ENCODE data around the gene AP1M1. TPM values are rescaled to one million over a fixed set of nuclear protein-coding genes. Genes with fewer than 3 reads are reported as not detected.
A peak's percentile ranks its signal among the peaks of the same experiment; 100 is the strongest.

The AP1M1 gene
- total and polyA plus RNA-seq, 4 donors: 47.0 to 105 (median 81.9) TPM

GRCh38 chr19:16197188-16197621, 506 bp upstream of the AP1M1 start:
- no peaks in the 10 kb centered on the region for H3K9me3 ChIP-seq (ENCODE audit: control insufficient read depth, insufficient read depth, low read length)
- H3K4me3 ChIP-seq (ENCODE audit: low read depth, low read length): peak overlapping the region; percentile 78
- H3K27ac ChIP-seq (ENCODE audit: low read depth, low read length): peak overlapping the region; percentile 71
- peaks cover 23% of the 10 kb centered on the region for H3K4me1 ChIP-seq (ENCODE audit: control insufficient read depth, insufficient read depth, low read length)
- H3K36me3 ChIP-seq (ENCODE audit: control insufficient read depth, insufficient read depth, low read length): peaks cover 49% of the 10 kb centered on the region
- peak in 1 of 6 donors; percentile 20 for DNase-seq (ENCODE audit: low read depth in 4 of 6, low spot score in 6 of 6)
- no peaks in the 10 kb centered on the region for H3K27me3 ChIP-seq (ENCODE audit: control insufficient read depth, insufficient read depth, low read length)
- WGBS (ENCODE audit: insufficient coverage): 43% methylated on average over 1 of the region's 2 CpGs

- no peak for DNase-seq (ENCODE audit: low read depth in 4 of 6, low spot score in 6 of 6)
- H3K27ac ChIP-seq (ENCODE audit: low read depth, low read length): no peak overlapping the region
- 1% methylated on average over 18 of the region's 18 CpGs for WGBS (ENCODE audit: insufficient coverage)
Measured at GRCh38 chr19:16198370-16198651, 600 bp downstream of the AP1M1 start.

GRCh38 chr19:16199275-16199932, 1.7 kb downstream of the AP1M1 start:
- no peak for DNase-seq (ENCODE audit: low read depth in 4 of 6, low spot score in 6 of 6)
- H3K4me3 ChIP-seq (ENCODE audit: low read depth, low read length): no peak overlapping the region
- H3K27me3 ChIP-seq (ENCODE audit: control insufficient read depth, insufficient read depth, low read length): no peaks in the 10 kb centered on the region
- no peak overlapping the region for H3K27ac ChIP-seq (ENCODE audit: low read depth, low read length)
- peaks cover 49% of the 10 kb centered on the region for H3K36me3 ChIP-seq (ENCODE audit: control insufficient read depth, insufficient read depth, low read length)
- H3K4me1 ChIP-seq (ENCODE audit: control insufficient read depth, insufficient read depth, low read length): peaks cover 23% of the 10 kb centered on the region
- no peaks in the 10 kb centered on the region for H3K9me3 ChIP-seq (ENCODE audit: control insufficient read depth, insufficient read depth, low read length)
- WGBS (ENCODE audit: insufficient coverage): 93% methylated on average over 6 of the region's 9 CpGs

More at GRCh38 chr19:16198370-16198651, 600 bp downstream of the AP1M1 start:
- peaks cover 23% of the 10 kb centered on the region for H3K4me1 ChIP-seq (ENCODE audit: control insufficient read depth, insufficient read depth, low read length)
- no peaks in the 10 kb centered on the region for H3K9me3 ChIP-seq (ENCODE audit: control insufficient read depth, insufficient read depth, low read length)
- peak overlapping the region; percentile 78 for H3K4me3 ChIP-seq (ENCODE audit: low read depth, low read length)
- H3K36me3 ChIP-seq (ENCODE audit: control insufficient read depth, insufficient read depth, low read length): peaks cover 47% of the 10 kb centered on the region
- no peaks in the 10 kb centered on the region for H3K27me3 ChIP-seq (ENCODE audit: control insufficient read depth, insufficient read depth, low read length)

GRCh38 chr19:16200038-16201010, 2.6 kb downstream of the AP1M1 start:
- no peak overlapping the region for H3K27ac ChIP-seq (ENCODE audit: low read depth, low read length)
- no peaks in the 10 kb centered on the region for H3K27me3 ChIP-seq (ENCODE audit: control insufficient read depth, insufficient read depth, low read length)
- H3K36me3 ChIP-seq (ENCODE audit: control insufficient read depth, insufficient read depth, low read length): peaks cover 53% of the 10 kb centered on the region
- H3K4me3 ChIP-seq (ENCODE audit: low read depth, low read length): no peak overlapping the region
- 88% methylated on average over 20 of the region's 20 CpGs for WGBS (ENCODE audit: insufficient coverage)
- H3K9me3 ChIP-seq (ENCODE audit: control insufficient read depth, insufficient read depth, low read length): no peaks in the 10 kb centered on the region
- H3K4me1 ChIP-seq (ENCODE audit: control insufficient read depth, insufficient read depth, low read length): peaks cover 23% of the 10 kb centered on the region
- DNase-seq (ENCODE audit: low read depth in 4 of 6, low spot score in 6 of 6): no peak

- Histone ChIP-seq H3K4me3 (ENCODE audit: low read depth, low read length) (no peak overlapping the region), H3K36me3 (ENCODE audit: control insufficient read depth, insufficient read depth, low read length) (peaks cover 60% of the 10 kb centered on the region), H3K4me1 (ENCODE audit: control insufficient read depth, insufficient read depth, low read length) (peaks cover 26% of the 10 kb centered on the region), H3K27me3 (ENCODE audit: control insufficient read depth, insufficient read depth, low read length) (no peaks in the 10 kb centered on the region), H3K27ac (ENCODE audit: low read depth, low read length) (no peak overlapping the region), H3K9me3 (ENCODE audit: control insufficient read depth, insufficient read depth, low read length) (no peaks in the 10 kb centered on the region)
- no peak for DNase-seq (ENCODE audit: low read depth in 4 of 6, low spot score in 6 of 6)
- WGBS (ENCODE audit: insufficient coverage): 100% methylated on average over 2 of the region's 4 CpGs
Measured at GRCh38 chr19:16201011-16201391, 3.3 kb downstream of the AP1M1 start.

GRCh38 chr19:16202320-16203255, 4.9 kb downstream of the AP1M1 start:
- Histone ChIP-seq H3K27ac (ENCODE audit: low read depth, low read length) (no peak overlapping the region), H3K4me1 (ENCODE audit: control insufficient read depth, insufficient read depth, low read length) (peaks cover 23% of the 10 kb centered on the region), H3K36me3 (ENCODE audit: control insufficient read depth, insufficient read depth, low read length) (peaks cover 76% of the 10 kb centered on the region), H3K27me3 (ENCODE audit: control insufficient read depth, insufficient read depth, low read length) (no peaks in the 10 kb centered on the region), H3K4me3 (ENCODE audit: low read depth, low read length) (no peak overlapping the region), H3K9me3 (ENCODE audit: control insufficient read depth, insufficient read depth, low read length) (no peaks in the 10 kb centered on the region)
- 88% methylated on average over 16 of the region's 22 CpGs for WGBS (ENCODE audit: insufficient coverage)
- no peak for DNase-seq (ENCODE audit: low read depth in 4 of 6, low spot score in 6 of 6)

GRCh38 chr19:16203256-16204004, 5.7 kb downstream of the AP1M1 start:
- DNase-seq (ENCODE audit: low read depth in 4 of 6, low spot score in 6 of 6): no peak
- Histone ChIP-seq H3K27me3 (ENCODE audit: control insufficient read depth, insufficient read depth, low read length) (no peaks in the 10 kb centered on the region), H3K9me3 (ENCODE audit: control insufficient read depth, insufficient read depth, low read length) (no peaks in the 10 kb centered on the region), H3K36me3 (ENCODE audit: control insufficient read depth, insufficient read depth, low read length) (peaks cover 84% of the 10 kb centered on the region), H3K27ac (ENCODE audit: low read depth, low read length) (no peak overlapping the region), H3K4me3 (ENCODE audit: low read depth, low read length) (no peak overlapping the region), H3K4me1 (ENCODE audit: control insufficient read depth, insufficient read depth, low read length) (peaks cover 21% of the 10 kb centered on the region)
- 92% methylated on average over 13 of the region's 19 CpGs for WGBS (ENCODE audit: insufficient coverage)

- H3K27ac ChIP-seq (ENCODE audit: low read depth, low read length): no peak overlapping the region
- no peak for DNase-seq (ENCODE audit: low read depth in 4 of 6, low spot score in 6 of 6)
- peaks cover 16% of the 10 kb centered on the region for H3K4me1 ChIP-seq (ENCODE audit: control insufficient read depth, insufficient read depth, low read length)
- 92% methylated on average over 4 of the region's 5 CpGs for WGBS (ENCODE audit: insufficient coverage)
- H3K4me3 ChIP-seq (ENCODE audit: low read depth, low read length): no peak overlapping the region
- H3K36me3 ChIP-seq (ENCODE audit: control insufficient read depth, insufficient read depth, low read length): peaks cover 90% of the 10 kb centered on the region
- no peaks in the 10 kb centered on the region for H3K27me3 ChIP-seq (ENCODE audit: control insufficient read depth, insufficient read depth, low read length)
- no peaks in the 10 kb centered on the region for H3K9me3 ChIP-seq (ENCODE audit: control insufficient read depth, insufficient read depth, low read length)
Measured at GRCh38 chr19:16204005-16204294, 6.2 kb downstream of the AP1M1 start.

Data from spinal cord (tissue), 10 donors.